HG03565 (cell line): ENCODE measurements around the gene KCNQ4.

Source experiments
- ATAC-seq: cut with Tn5 transposase; IDR thresholded peaks from one replicate; pipeline ENCODE4 v1.9.1; 2021; ENCODE audit warnings: mild to moderate bottlenecking, moderate library complexity; ENCODE audit not compliant: unreplicated experiment

Gene KCNQ4

DNA sequence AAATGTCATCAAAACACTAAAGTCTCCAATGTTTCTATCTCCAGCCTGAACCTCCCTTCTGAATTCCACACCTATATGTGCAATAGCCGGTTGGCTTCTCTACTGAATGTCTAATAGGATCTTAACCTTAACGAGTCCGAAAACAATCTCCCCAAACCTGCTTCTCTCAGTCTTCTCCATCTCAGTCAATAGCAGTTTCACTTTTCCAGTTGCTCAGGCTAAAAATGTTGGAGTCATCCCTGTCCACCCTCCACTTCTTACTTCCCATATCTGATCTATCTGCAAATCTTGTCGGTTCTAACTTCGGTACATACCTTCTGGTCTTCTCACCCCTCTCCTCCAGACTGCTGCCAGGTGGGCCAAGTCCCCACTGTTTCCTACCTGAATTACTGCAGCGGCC lies 104.1 kb downstream of the KCNQ4 start:
- ATAC-seq = no peak
